Caco-2 (cell line): ENCODE measurements around the gene NME5. TPM values are rescaled to one million over a fixed set of nuclear protein-coding genes. Genes with fewer than 3 reads are reported as not detected.

Experiments
- Bru-seq: library from RNA; stranded (reverse); fragments of 400-500 nt; gene quantifications from one replicate; lab custom pipeline; 2021; lab: Mats Ljungman, UMichigan
- BruChase-seq, 2 experiments: library from RNA; stranded (reverse); fragments of 400-500 nt; gene quantifications; one replicate each; lab custom pipeline; 2021; lab: Mats Ljungman, UMichigan
- BruUV-seq: library from RNA; stranded (reverse); fragments of 400-500 nt; replicated peaks from 2 replicates; lab custom pipeline; 2021; lab: Mats Ljungman, UMichigan
- CTCF ChIA-PET: fragments of 300-600 bp; sonication (Branson Sonifier 250); formaldehyde crosslinking; loops from one replicate; lab custom pipeline; 2022; ENCODE audit warnings: antibody characterized with exemption; lab: Charles Lee
- POLR2A ChIA-PET: fragments of 300-600 bp; sonication (Branson Sonifier 250); formaldehyde crosslinking; loops from one replicate; lab custom pipeline; 2022; ENCODE audit warnings: antibody characterized with exemption; lab: Charles Lee
- DNase-seq, 2 experiments: peaks; one replicate each; pipeline versions ENCODE4 v3.0.0 to v3.0.0-alpha.2; 2020 to 2022
- H3K27me3 ChIP-seq: replicated peaks from 2 replicates; pipeline ENCODE4 v1.6.0; 2011; ENCODE audit warnings: low read length; ENCODE audit not compliant: control insufficient read depth, insufficient read depth
- H3K36me3 ChIP-seq: 2 replicates; pipeline ENCODE4 v1.5.1; 2011; ENCODE audit warnings: low read length; ENCODE audit not compliant: control insufficient read depth, insufficient read depth
- H3K4me1 ChIP-seq: fragments of 250-450 bp; sonication (Bioruptor Pico); 2 replicates; pipeline ENCODE4 v1.5.1; 2020; ENCODE audit warnings: mild to moderate bottlenecking
- H3K4me3 ChIP-seq: 2 replicates; pipeline ENCODE4 v1.5.1; 2011; ENCODE audit warnings: low read depth, mild to moderate bottlenecking, control low read depth, low read length
- H3K9me3 ChIP-seq: fragments of 250-450 bp; sonication (Bioruptor Pico); 2 replicates; pipeline ENCODE4 v1.5.1; 2020; ENCODE audit warnings: mild to moderate bottlenecking, moderate library complexity
- H3K27ac Mint-ChIP-seq: one replicate; pipeline ENCODE4 v1.8.0; 2022; ENCODE audit warnings: mixed read lengths; ENCODE audit not compliant: unreplicated experiment
- H3K27me3 Mint-ChIP-seq: one replicate; pipeline ENCODE4 v1.8.0; 2022; ENCODE audit warnings: mixed read lengths; ENCODE audit not compliant: insufficient read depth, unreplicated experiment
- H3K36me3 Mint-ChIP-seq: one replicate; pipeline ENCODE4 v1.8.0; 2022; ENCODE audit warnings: mild to moderate bottlenecking, mixed read lengths; ENCODE audit not compliant: insufficient read depth, unreplicated experiment
- H3K4me1 Mint-ChIP-seq: one replicate; pipeline ENCODE4 v1.8.0; 2022; ENCODE audit warnings: low read depth, mixed read lengths; ENCODE audit not compliant: unreplicated experiment
- H3K4me3 Mint-ChIP-seq: one replicate; pipeline ENCODE4 v1.8.0; 2022; ENCODE audit warnings: mild to moderate bottlenecking, moderate library complexity, mixed read lengths; ENCODE audit not compliant: unreplicated experiment
- H3K9me3 Mint-ChIP-seq: one replicate; pipeline ENCODE4 v1.8.0; 2022; ENCODE audit warnings: mixed read lengths; ENCODE audit not compliant: unreplicated experiment
- intact Hi-C: fragments of 100-400 bp; cut with micrococcal nuclease; formaldehyde crosslinking; loops from one replicate; pipeline ENCODE4 v1.10.0; 2022; ENCODE audit not compliant: unreplicated experiment
- long read RNA-seq: library from polyadenylated mRNA; stranded (forward); transcript quantifications from one replicate; pipeline ENCODE4 v2.0.0, GENCODE V29; 2022
- total RNA-seq: library from RNA; stranded (reverse); gene quantifications from 2 replicates; pipeline ENCODE4 v1.2.3, GENCODE V29; 2022
- TF ChIP-seq, protein P1 (sequence below), 2 experiments: fragments of 200-600 bp in 1 of 2; IDR thresholded peaks; 1 replicate in 1 of 2; 2 replicates in 1 of 2; pipeline versions ENCODE4 v1.5.1 to v1.8.0; 2011 to 2022; ENCODE audit warnings: antibody characterized with exemption in 1 of 2, control low read depth in 1 of 2, inconsistent platforms in 1 of 2, low read depth in 1 of 2, low read length in 1 of 2, mild to moderate bottlenecking in 1 of 2, moderate library complexity in 1 of 2; ENCODE audit not compliant: insufficient read depth in 1 of 2, severe bottlenecking in 1 of 2, unreplicated experiment in 1 of 2

Gene NME5, protein sequence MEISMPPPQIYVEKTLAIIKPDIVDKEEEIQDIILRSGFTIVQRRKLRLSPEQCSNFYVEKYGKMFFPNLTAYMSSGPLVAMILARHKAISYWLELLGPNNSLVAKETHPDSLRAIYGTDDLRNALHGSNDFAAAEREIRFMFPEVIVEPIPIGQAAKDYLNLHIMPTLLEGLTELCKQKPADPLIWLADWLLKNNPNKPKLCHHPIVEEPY
- total RNA-seq (not detected in 2 replicates), Bru-seq, nascent RNA (percentile 16 among the genes with signal in this experiment), BruChase-seq, experiment 1, labeled RNA remaining after a 2-hour chase (percentile 15 among the genes with signal in this experiment), BruChase-seq, experiment 2, labeled RNA remaining after a 6-hour chase (percentile 11 among the genes with signal in this experiment)
- long read RNA-seq = 0 reads

DNA sequence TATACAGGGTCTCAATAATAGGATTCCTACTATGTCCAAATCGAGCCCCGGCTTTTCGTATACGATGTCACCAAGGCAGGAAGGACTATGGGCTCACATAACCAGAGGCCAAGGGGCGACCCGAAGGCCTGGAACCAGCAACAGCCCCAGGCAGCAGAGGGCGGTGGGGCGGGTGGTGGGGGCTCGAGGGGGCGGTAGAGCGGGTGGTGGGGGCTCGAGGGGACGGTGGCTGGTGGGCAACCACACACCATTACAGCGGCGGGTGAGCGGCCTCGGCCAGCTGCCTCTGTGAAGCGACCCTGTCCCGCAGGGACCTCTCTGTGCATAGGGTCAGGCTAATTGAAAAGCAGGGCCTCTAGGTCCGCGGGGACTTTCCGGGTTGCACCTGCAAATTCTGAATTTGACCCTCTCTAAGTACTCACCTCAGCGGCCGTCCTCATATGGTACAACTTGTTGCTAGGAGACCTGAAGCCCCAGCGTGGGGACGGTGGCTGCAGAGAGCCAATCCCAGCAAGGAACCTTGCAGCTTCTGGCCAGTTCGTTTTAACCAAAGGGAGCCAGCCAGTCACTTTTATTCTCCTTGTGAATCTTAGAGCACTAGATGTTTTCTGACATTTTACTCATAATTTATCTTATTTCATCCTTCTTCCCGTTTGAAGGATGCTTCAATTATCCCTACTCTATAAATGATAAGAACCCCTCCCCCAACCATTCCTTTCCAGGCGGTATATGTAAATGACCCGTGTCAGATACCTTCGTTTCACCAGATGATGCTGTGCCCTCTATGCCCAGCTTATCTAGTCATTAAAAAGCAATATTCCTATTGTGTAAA lies at the start of gene NME5:
Gene NME5, minus strand, starts transcription at position 480 of the 832 bp plus-strand sequence. CDS start 648 bp downstream, outside the sequence.
- Histone ChIP-seq H3K9me3 (no peaks in the 10 kb centered on the region), H3K27me3 (no peaks in the 10 kb centered on the region), H3K36me3 (no peaks in the 10 kb centered on the region), H3K4me3 (no peak within 1 kb of the TSS), H3K4me1 (no peaks in the 10 kb centered on the region)
- TF ChIP-seq, protein P1, sequence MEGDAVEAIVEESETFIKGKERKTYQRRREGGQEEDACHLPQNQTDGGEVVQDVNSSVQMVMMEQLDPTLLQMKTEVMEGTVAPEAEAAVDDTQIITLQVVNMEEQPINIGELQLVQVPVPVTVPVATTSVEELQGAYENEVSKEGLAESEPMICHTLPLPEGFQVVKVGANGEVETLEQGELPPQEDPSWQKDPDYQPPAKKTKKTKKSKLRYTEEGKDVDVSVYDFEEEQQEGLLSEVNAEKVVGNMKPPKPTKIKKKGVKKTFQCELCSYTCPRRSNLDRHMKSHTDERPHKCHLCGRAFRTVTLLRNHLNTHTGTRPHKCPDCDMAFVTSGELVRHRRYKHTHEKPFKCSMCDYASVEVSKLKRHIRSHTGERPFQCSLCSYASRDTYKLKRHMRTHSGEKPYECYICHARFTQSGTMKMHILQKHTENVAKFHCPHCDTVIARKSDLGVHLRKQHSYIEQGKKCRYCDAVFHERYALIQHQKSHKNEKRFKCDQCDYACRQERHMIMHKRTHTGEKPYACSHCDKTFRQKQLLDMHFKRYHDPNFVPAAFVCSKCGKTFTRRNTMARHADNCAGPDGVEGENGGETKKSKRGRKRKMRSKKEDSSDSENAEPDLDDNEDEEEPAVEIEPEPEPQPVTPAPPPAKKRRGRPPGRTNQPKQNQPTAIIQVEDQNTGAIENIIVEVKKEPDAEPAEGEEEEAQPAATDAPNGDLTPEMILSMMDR (IDR thresholded peaks at IDR 0.05; ENCODE audit: insufficient read depth in 1 of 2, low read depth in 1 of 2, low read length in 1 of 2, severe bottlenecking in 1 of 2, unreplicated experiment in 1 of 2) = no peak
- no TSS peak for BruUV-seq
- Mint-ChIP-seq H3K27me3 (no peaks in the 10 kb centered on the region), H3K9me3 (no peaks in the 10 kb centered on the region), H3K4me3 (no peak within 1 kb of the TSS), H3K36me3 (no peaks in the 10 kb centered on the region), H3K4me1 (no peaks in the 10 kb centered on the region), H3K27ac (no peak within 1 kb of the TSS)
- no peak for DNase-seq
- POLR2A ChIA-PET = interaction anchor here (0.6 kb wide), 1 partner anchor 105 kb away, joined by 3 read pairs; no protein-coding TSS in a partner anchor
- CTCF ChIA-PET = interaction anchor here (0.9 kb wide), 1 partner anchor 62 kb away, joined by 3 read pairs; no protein-coding TSS in a partner anchor
- intact Hi-C loops = no loop called here

DNA sequence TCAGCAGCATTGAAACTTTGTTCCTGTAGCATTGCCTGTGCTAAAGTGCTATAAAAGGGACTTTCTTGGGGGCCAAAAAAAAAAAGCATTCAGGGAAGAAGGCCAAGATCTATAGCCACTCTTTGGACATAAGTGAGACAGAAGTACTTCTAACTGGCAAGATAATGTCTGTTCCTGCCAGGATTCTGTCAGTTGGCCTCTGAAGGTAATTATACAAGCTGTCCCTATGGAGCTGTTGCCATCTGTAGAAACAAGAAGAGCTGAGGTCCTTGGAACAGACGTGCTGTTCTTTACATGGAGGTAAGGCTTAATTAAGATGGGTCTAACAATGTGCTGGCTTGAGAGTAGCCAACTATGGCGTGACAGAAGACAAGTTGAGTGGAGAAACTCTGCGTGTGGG lies 49.4 kb upstream of the NME5 start:
- Mint-ChIP-seq H3K9me3 (no peaks in the 10 kb centered on the region), H3K36me3 (peaks cover 94% of the 10 kb centered on the region), H3K27me3 (no peaks in the 10 kb centered on the region), H3K4me3 (no peak overlapping the region), H3K27ac (no peak overlapping the region), H3K4me1 (no peaks in the 10 kb centered on the region)
- Histone ChIP-seq H3K36me3 (peaks cover 9% of the 10 kb centered on the region), H3K4me3 (no peak overlapping the region), H3K9me3 (no peaks in the 10 kb centered on the region), H3K4me1 (no peaks in the 10 kb centered on the region), H3K27me3 (no peaks in the 10 kb centered on the region)
- DNase-seq = no peak
- TF ChIP-seq, protein P1 (IDR thresholded peaks at IDR 0.05; ENCODE audit: insufficient read depth in 1 of 2, low read depth in 1 of 2, low read length in 1 of 2, severe bottlenecking in 1 of 2, unreplicated experiment in 1 of 2) = no peak
- POLR2A ChIA-PET = interaction anchor here (1.2 kb wide), 1 partner anchor 10 kb away, joined by 3 read pairs; the partner anchor contains the start of gene KIF20A
- BruUV-seq = no TSS peak
- intact Hi-C loops = no loop called here
- CTCF ChIA-PET = no interaction called here

DNA sequence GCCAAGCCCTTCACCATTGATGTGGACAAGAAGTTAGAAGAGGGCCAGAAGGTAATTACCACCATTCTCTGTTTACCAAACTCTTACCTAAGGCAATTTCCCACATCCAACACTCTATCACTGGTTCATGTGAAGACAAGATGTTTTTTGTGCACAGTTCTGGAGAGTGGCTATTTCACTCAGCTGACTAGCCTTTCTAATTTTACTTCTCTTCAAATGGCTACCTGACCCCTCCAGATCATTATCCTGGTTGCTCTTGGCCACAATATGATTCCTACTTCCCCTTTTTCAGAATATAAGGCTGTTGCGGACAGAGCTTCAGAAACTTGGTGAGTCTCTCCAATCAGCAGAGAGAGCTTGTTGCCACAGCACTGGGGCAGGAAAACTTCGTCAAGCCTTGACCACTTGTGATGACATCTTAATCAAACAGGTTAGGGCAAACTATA lies 46.8 kb upstream of the NME5 start:
- H3K36me3 Mint-ChIP-seq = peaks cover 77% of the 10 kb centered on the region
- no peak for DNase-seq
- no peaks in the 10 kb centered on the region for H3K27me3 ChIP-seq
- CTCF ChIA-PET = no interaction called here
- no peaks in the 10 kb centered on the region for H3K9me3 Mint-ChIP-seq
- no peak overlapping the region for H3K27ac Mint-ChIP-seq
- H3K4me1 Mint-ChIP-seq = no peaks in the 10 kb centered on the region
- H3K27me3 Mint-ChIP-seq = no peaks in the 10 kb centered on the region
- POLR2A ChIA-PET = interaction anchor here (1.0 kb wide), 1 partner anchor 27 kb away, joined by 3 read pairs; the partner anchor contains the start of gene CDC23
- intact Hi-C loops = no loop called here
- H3K4me1 ChIP-seq = no peaks in the 10 kb centered on the region
- H3K4me3 Mint-ChIP-seq = no peak overlapping the region
- no peak overlapping the region for H3K4me3 ChIP-seq
- no TSS peak for BruUV-seq
- H3K9me3 ChIP-seq = no peaks in the 10 kb centered on the region
- peaks cover 17% of the 10 kb centered on the region for H3K36me3 ChIP-seq
- TF ChIP-seq, protein P1 (IDR thresholded peaks at IDR 0.05; ENCODE audit: insufficient read depth in 1 of 2, low read depth in 1 of 2, low read length in 1 of 2, severe bottlenecking in 1 of 2, unreplicated experiment in 1 of 2) = no peak
